ENCODE measurements around the gene DHRS4.

Gene DHRS4

GRCh38 chr14:23953464-23954278 lies at the start of gene DHRS4:
Gene DHRS4 (plus strand): TSS chr14:23953770. CDS start chr14:23953789, 19 bp downstream.
- DNase-seq (ENCODE audit: low read depth, low spot score): no peak

- peak; percentile 88 for DNase-seq (ENCODE audit: low read depth, low spot score)
These were observed 43.3 kb upstream of the DHRS4 start for GRCh38 chr14:23910101-23910875.

- no peak for DNase-seq (ENCODE audit: low read depth, low spot score)
These were observed 42.7 kb upstream of the DHRS4 start for GRCh38 chr14:23910876-23911210.

GRCh38 chr14:23915559-23915958 lies 38.0 kb upstream of the DHRS4 start:
- DNase-seq (ENCODE audit: low read depth, low spot score): no peak

GRCh38 chr14:23916004-23916403 lies 37.6 kb upstream of the DHRS4 start:
- no peak for DNase-seq (ENCODE audit: low read depth, low spot score)

GRCh38 chr14:23916446-23916845 lies 37.1 kb upstream of the DHRS4 start:
- DNase-seq (ENCODE audit: low read depth, low spot score): no peak

GRCh38 chr14:23922545-23922944 lies 31.0 kb upstream of the DHRS4 start:
- no peak for DNase-seq (ENCODE audit: low read depth, low spot score)

- DNase-seq (ENCODE audit: low read depth, low spot score): no peak
These were observed 28.0 kb upstream of the DHRS4 start for GRCh38 chr14:23925523-23926075.

GRCh38 chr14:23926543-23926942 lies 27.0 kb upstream of the DHRS4 start:
- no peak for DNase-seq (ENCODE audit: low read depth, low spot score)

- no peak for DNase-seq (ENCODE audit: low read depth, low spot score)
These were observed 24.4 kb upstream of the DHRS4 start for GRCh38 chr14:23929136-23929535.

- DNase-seq (ENCODE audit: low read depth, low spot score): peak; percentile 42
These were observed 23.7 kb upstream of the DHRS4 start for GRCh38 chr14:23929822-23930294.

GRCh38 chr14:23930742-23931141 lies 22.8 kb upstream of the DHRS4 start:
- no peak for DNase-seq (ENCODE audit: low read depth, low spot score)

- DNase-seq (ENCODE audit: low read depth, low spot score): no peak
These were observed 21.8 kb upstream of the DHRS4 start for GRCh38 chr14:23931721-23932289.

GRCh38 chr14:23932639-23933038 lies 20.9 kb upstream of the DHRS4 start:
- DNase-seq (ENCODE audit: low read depth, low spot score): no peak

GRCh38 chr14:23933108-23933741 lies 20.3 kb upstream of the DHRS4 start:
- no peak for DNase-seq (ENCODE audit: low read depth, low spot score)

- no peak for DNase-seq (ENCODE audit: low read depth, low spot score)
These were observed 19.8 kb upstream of the DHRS4 start for GRCh38 chr14:23933742-23934128.

- DNase-seq (ENCODE audit: low read depth, low spot score): no peak
These were observed 18.4 kb upstream of the DHRS4 start for GRCh38 chr14:23935158-23935557.

- no peak for DNase-seq (ENCODE audit: low read depth, low spot score)
These were observed 17.3 kb upstream of the DHRS4 start for GRCh38 chr14:23936084-23936829.

- DNase-seq (ENCODE audit: low read depth, low spot score): no peak
These were observed 16.4 kb upstream of the DHRS4 start for GRCh38 chr14:23937203-23937602.

- no peak for DNase-seq (ENCODE audit: low read depth, low spot score)
These were observed 14.7 kb upstream of the DHRS4 start for GRCh38 chr14:23938823-23939222.
